AML-193 (cell line): ENCODE data around the gene BCAS4.
"Not testable (repeated sequence)": the region's sequence is repeated elsewhere in the genome, so short reads cannot be mapped to it uniquely, and the experiment has no call there.

Source experiments
- DNase-seq, 2 experiments: peaks; one replicate each; lab custom pipeline; 2025; lab: John Stamatoyannopoulos, UW

BCAS4 gene

DNA sequence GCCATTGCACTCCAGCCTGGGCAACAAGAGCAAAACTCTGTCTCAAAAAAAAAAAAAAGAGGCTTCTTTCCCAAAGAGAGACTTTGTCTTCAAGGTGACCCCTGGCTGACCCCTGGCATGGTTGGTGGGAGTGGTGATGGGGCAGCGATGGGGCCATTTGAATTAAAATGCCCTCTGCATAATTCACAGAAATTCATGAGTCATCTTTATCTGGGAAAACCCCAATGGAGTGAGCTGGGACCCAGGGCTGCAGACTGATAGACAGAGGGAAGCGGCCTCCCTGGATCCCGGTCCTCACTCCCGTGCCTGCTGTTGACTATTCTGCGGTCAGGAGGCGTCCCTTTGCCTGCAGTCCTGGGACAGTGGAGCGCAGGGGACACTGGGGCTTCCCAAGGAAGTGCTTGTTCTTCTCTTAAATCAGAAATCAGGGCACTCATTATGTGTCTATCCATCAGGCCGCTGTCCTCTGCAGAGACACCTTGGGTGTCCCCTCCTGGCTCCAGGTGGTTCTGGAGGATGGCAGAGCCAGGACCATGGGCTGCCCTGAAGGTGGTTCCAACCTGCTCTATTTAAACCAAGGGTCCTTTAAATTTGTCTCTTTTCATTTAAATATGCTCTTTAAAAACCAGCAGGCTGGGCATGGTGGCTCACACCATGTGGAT is 23.3 kb upstream of the BCAS4 start:
- DNase-seq: not testable (repeated sequence)

DNA sequence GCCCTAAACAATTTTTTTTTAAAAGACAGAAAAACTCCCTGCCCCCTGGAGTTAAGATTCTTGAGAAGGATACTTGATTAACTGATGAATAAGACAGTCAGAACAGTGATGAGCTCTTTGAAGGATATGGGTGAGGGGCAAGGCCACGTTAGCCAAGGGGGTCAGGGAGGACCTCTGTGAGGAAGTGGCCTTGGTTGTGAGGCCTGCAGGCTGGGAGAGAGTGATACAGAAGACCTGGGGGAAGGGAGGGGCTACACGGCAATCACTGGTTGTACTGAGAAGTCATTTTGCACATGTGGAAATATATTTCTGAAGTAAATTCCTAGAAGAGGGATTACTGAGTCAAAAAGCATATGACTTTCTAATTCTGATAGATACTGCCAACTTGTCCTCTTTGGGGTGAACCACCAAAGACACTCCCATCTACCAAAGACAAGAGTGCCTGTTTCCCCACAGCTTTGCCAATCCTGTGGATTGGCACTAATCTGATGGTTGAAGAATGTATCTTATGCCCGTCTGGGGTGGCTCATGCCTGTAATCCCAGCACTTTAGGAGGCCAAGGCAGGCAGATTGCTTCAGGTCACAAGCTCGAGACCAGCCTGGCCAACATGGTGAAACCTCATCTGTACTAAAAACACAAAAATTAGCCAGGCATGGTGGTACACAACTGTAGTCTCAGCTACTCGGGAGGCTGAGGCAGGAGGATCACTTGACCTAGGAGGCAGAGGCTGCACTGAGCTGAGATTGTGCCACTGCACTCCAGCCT is 22.3 kb upstream of the BCAS4 start:
- no peak for DNase-seq

DNA sequence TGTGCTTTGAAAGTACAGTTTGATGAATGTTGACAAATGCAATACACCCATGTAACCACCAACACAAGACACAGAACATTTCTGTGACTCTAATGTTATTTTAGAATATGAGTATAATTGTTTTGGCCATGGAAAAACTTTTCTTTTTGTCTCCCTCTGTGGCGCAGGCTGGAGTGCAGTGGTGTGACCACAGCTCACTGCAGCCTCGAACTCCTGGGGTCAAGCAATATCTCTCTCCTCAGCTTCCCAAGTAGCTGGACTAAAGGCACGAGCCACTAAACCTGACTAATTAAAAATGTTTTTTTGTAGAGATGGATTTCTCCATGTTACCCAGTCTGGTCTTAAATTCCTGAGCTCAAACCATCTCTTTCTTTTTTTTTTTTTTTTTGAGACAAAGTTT is 20.3 kb upstream of the BCAS4 start:
- DNase-seq: no peak

DNA sequence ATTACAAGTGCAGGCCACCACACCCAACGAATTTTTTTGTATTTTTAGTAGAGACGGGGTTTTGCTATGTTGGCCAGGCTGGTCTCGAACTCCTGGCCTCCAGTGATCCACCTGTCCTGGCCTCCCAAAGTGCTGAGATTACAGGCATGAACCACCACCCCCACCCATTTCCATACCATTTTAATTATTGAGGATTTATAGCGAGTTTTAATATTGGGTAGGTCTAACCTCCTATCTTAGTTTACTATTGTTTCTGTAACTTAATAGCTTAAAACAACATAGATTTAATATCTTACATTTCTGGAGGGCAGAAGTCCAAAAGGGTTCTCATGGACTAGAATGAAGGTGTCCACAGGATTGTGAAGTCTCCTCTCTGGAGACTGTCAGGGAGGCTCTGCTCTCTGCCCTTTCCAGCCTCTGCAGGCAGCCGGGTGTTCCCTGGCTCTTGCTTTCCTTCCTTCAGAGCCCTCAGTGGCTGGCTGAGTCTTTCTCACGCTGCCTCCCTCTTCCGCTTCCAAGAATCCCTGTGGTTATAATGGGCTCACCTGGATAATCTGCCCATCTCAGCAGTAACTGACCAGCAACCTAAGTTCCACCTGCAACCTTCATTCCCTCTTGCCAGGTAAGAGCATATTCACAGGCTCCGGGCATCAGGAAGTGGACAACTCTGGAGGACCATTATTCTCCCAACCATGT is 18.6 kb upstream of the BCAS4 start:
- DNase-seq: no peak

DNA sequence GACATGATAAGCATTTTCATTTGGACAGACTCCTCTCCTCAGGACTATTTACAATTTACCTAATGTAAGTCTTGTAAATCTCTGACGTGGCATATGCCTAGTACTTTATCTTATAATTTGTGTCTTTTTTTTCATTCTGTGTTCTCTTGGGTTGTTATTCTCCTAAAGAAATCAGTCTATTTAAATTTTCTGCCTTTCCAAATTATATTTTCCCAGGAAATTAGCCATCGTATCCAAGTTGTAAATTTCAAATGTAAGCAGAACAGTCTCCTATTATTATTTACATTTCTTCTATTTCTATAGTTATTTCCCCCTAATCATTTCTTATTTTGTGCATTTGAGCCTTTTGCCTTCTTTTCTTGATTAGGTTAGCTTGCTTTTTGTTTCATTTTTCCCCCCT is 17.5 kb upstream of the BCAS4 start:
- no peak for DNase-seq

DNA sequence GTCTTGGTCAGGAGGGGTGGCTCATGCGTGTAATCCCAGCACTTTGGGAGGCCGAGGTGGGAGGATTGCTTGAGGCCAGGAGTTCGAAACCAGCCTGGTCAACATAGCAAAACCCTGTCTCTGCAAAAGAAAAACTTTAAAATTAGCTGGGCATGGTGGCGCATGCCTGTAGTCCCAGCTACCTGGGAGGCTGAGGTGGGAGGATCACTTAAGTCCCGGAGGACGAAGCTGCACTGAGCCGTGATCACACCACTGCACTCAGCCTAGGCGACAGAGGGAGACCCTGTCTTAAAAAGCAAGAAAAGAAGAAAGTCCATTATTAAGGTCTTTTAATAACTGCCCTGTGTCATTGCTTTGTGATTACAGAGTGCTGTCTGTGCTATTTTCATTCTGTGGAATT is 15.9 kb upstream of the BCAS4 start:
- not testable (repeated sequence) for DNase-seq

DNA sequence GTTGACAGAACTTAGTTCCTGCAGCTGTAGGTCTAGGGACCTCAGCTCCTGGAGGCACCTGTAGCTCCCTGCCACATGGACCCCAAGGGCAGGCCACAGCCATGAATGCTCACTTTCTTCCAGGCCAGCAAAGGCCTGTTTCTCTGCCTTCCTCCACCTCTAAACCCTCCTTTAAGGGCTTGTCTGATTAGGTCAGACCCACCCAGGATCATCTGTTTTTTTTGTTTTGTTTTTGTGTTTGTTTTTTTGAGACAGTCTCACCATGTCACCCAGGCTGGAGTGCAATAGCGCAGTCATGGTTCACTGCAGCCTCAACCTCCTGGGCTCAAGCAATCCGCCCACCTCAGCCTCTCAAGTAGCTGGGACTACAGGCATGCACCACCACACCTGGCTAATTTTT is 11.5 kb upstream of the BCAS4 start:
- DNase-seq: no peak

DNA sequence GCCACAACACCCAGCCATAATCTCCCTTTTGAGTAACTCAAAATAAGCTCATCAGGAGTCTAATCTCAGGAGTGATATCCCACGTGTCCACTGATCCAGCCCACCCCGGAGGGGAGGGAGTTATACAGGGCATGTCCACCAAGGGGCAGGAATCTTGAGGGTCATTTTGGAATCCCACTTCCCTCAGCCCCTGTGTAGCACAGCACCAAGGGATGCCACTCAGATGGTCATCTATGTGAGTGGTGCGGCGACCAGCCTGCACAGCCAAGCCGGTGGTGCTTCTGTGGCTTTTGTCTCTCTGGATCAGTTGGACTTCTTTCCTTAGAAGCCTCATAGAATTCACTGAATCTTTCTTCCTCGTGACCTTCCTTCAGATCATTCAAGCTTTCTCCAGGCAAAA is 11.0 kb upstream of the BCAS4 start:
- no peak for DNase-seq

DNA sequence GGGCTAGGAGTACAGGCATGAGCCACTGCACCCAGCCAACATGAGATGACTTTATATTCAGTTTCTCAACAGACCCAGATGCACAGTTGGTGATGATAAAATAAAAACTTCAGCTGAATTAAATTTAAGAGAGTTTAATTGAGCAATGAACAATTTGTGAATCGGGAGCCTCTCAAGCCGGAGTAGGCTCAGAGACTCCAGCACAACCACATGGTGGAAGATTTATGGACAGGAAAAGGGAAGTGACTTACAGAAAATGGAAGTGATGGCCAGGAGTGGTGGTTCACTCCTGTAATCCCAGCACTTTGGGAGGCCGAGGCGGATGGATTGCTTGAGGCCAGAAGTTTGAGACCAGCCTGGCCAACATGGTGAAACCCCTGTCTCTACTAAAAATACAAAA is 10.4 kb upstream of the BCAS4 start:
- DNase-seq: no peak

DNA sequence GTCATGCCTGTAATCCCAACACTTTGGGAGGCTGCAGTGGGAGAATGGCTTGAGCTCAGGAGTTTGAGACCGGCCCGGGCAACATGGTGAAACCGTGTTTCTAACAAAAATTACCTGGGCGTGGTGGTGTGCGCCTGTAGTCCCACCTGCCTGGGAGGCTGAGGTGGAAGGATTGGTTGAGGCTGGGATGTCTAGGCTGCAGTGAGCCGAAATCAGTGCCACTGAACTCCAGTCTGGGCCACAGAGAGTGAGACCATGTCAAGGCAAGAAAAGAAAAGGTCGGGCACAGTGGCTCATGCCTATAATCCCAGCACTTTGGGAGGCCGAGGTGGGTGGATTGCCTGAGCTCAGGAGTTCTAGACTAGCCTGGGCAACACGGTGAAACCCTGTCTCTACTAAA is 8.2 kb upstream of the BCAS4 start:
- DNase-seq: no peak

DNA sequence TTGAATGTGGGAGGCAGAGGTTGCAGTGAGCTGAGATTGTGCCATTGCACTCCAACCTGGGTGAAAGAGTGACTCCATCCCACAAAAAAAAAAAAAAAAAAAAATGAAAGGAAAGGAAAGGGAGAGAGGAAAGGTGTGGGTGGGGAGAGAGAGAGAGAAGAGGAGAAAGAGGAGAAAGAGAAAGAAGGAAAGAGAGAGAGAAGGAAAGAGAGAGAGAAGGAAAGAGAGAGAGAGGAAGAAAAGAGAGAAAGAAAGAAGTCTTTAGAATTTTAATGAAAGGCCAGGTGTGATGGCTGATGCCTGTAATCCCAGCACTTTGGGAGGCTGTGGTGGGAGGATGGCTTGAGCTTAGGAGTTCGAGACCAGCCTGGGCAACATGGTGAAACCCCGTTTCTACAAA is 7.7 kb upstream of the BCAS4 start:
- no peak for DNase-seq

DNA sequence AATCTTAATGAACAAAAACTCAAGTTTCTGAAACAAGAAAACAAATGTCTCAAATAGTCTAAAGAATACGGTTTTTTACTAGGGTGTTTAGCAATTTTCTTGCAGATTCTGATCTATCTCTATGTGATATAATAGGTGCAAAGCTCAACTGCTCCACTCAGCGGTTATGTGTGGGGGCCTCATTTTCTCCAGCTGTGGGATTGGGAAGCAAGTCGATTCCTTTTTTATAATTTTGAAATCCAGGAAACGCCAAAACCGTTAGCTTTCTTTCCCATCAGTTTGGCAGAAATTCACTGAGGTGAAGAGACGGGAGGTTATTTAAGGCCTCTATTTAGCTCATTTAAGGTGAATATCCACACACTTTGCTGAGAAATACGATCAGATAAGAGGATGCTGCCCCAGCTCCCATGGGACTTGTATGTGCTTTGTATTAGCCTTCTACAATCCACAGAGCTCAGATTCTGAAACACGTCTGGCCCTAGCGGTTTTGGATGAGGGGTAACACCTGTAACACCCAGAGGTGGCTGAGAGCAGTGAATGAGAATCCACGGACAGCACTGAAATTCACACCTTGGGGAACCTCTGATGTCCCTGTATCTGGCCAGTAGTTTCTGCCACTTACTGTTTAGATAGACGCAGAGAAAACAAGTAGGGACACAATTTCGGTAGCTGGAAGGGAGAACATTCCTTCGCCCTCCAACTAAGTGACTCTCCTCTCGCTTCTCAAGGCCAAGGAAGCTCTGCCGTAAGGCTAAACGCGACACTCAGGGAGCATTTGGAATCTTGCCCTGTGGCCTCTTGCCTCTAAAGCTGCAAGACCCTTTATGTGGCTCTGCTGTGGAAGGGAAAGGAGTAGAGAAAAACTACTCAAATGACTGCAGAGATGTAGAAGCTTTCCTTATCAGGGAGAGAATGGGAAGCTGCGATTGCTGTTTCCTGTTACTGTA is 6.5 kb upstream of the BCAS4 start:
- DNase-seq: no peak

DNA sequence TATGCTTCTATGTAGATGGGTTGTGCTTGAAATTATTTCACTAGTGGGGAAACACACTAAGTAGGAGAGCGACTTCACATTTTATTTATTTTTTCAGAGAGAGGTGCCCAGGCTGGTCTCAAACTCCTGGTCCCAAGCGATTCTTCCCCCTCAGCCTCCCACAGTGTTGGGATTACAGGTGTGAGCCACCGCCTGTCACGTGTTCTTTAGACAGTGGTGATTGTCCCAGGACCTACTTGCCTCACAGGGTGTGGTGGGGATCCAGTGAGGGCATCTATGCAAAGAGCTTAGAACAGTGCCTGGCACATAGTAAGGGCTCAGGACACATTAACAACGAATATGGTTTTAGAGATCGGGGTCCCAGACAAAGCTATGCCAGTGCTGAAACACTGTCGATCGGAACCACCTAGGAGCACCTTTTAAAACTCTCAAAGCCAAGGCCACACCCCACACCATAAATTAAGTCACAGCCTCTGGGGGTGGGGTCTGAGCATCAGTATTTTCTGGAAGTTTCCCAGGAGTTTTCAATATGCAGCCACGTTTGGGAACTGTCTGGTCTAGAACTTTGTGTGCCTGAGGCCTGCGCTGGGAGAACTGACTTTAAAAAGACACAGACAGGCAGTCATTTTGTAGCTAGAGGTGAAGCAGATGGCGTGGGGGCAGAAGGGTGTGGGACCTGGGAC is 4.8 kb upstream of the BCAS4 start:
- DNase-seq: no peak

DNA sequence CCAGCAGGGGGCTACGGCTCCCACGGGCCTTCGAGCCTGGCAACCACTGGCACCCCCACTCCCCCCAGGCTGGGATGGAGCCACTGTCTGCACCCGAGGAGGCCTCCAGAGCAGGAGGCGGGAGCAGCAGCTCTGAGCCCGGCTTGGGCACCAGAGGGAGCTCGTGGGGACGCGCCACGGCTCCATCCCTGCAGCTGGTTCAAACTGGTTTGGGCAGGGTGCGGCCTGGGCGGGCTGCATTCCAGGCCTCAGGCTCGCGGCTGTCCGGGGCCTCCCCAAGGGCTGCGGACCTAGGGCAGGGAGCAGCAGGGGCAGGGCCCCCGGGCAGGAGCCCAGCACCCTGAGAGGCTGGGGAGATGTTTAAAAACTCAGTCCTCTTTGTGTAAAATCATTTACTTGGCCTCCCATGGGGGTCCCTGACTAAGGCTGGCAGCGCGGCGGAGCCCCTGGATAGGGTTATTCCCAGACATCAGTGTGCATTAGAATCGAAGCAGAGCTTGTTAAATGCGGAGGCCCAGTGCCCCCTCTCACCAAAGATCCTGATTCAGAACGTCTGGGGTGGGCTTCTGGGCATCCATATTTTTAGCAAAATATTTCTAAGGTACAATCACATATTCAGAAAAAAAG is 4.1 kb upstream of the BCAS4 start:
- DNase-seq: peak; percentile 71

DNA sequence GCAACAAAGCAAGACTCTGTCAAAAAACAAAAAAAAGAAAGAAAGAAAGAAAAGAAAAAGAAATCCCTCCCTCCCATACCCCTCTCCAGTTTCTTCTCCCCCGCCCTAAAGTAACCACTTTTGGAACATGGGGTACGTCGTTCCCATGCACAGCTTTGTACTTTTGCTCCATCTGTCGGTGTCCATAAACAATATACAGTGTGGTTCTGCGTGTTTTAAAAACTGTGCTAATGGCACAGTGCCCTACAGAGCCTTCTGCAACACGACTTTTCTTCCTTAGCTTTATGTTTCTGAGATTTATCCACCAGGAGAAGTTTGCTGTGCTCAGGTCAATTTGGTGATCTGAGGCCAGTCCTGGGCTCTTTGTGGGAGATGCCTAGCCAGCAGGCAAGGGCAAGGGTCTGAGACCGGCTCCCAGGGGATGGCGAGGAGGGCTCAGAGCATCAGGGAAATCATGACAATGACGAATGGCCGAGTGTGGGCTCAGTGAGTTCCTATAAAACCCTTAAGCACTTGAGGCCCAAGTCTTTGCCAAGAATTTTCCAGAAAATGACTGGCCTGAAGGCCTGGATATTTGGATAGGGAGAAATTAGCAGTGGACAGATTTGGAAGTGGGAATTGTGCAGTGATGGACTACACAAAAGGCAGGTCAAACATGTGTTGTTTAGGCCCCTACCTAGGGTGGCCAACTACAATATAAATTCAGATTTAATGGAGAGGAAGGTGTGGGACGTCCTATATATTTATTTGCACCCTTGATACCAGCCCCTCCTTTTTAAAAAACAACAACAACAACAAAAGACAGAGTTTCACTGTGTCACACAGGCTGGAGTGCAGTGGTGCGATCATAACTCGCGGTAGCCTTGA is 1.9 kb upstream of the BCAS4 start:
- no peak for DNase-seq

DNA sequence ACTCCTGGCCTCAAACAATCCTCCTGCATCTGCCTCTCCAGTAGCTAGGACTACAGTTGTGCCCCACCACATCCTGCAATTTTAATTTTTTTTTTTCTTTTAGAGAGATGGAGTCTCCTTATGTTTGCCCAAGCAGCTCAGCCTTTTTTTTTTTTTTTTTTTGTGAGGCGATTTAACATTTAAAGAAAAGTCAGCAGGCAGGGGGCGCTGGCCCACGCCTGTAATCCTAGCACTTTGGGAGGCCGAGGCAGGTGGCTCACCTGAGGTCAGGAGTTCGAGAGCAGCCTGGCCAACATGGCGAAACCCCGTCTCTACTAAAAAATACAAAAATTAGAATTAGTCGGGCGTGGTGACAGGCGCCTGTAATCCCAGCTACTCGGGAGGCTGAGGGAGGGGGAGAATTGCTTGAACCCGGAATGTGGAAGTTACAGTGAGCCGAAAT is 1.3 kb upstream of the BCAS4 start:
- peak in 1 of 2 experiments; percentile 2 for DNase-seq

DNA sequence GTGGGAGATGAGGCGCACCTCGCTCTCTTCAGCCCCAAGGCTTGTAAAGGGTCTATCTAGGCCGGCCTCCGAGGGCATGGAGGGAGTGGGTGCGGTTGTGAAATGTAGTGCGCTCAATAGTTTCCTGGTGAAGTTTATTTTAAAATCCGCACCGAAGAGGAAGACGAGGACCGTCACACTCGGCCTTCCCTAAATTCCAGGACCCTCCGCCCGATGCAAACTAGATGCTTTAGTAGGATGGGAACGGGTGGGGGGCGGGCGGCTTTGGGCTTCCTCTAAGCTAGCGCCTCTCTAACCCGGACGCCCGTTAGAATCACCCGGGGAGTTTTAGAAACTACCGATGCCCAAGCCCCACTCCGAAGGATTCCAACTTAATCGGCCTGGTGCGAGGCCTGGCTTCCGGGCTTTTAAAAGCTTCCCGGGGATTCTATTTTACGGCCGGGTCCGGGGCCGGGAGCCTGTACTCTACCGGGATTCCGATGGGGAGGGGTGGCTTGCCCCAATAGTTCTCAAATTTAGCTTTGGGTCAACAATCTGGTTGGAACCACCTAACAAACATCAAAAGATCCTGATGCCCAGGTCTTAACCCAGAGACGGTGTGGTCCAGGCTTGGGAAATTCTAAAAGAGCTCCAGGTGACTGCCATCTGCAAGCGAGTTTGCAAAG is 548 bp upstream of the BCAS4 start:
- DNase-seq: no peak

DNA sequence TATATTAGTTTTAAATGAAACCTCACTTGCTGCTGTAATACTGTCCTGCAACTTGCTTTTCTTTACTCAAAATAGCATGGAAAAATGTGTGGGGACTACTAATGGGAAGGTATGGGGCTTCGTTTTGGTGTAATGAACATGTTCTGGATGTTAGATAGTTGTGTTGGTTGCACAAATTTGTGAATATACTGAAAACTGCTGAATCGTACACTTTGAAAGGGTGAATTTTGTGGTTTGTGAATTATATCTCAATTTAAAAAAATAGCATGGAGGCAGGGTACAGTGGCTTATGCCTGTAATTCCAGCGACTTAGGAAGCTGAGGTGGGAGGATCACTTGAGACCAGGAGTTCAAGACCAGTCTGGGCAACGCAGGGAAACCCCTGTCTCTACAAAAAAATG is 2.3 kb downstream of the BCAS4 start:
- no peak for DNase-seq

DNA sequence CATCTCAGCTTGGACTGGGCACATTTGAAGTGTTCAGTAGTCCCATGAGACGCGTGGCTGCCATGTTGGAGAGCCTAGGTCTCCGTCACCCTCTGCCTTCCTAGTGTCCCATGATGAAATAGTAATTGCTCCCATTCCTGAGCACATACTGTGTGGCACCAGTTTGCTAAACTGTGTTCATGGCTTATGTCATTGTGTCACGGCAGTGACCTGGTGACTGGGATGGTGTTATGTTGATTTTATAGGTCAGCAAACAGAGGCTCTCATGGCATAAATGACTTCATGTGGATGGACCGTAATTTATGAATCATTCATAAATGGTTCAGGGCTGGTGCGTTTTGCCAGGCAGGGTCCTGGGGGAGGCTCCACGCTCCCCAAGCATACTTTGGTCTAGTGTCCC is 3.8 kb downstream of the BCAS4 start:
- no peak for DNase-seq
